CD4-positive, alpha-beta T cell treated with Interleukin-4 for 1 hour (primary cell): ENCODE data around the gene HIRIP3.
A peak's percentile ranks its signal among the peaks of the same experiment; 100 is the strongest.

Source experiments
- DNase-seq, 2 donors: peaks; one replicate each; pipeline ENCODE4 v3.0.0-alpha.2; 2020 to 2022

HIRIP3 gene

GRCh38 chr16:29995911-29996765, 721 bp upstream of the HIRIP3 start, which contains the start of gene INO80E:
Gene INO80E, plus strand, starts transcription at chr16:29996241. Its CDS starts 70 bp downstream, at chr16:29996311.
- DNase-seq, result peak; percentile 98

GRCh38 chr16:29994600-29995323, 655 bp downstream of the HIRIP3 start:
- DNase-seq, result no peak

GRCh38 chr16:29993903-29994599, 1.4 kb downstream of the HIRIP3 start:
- no peak for DNase-seq

- DNase-seq, result no peak
Observed at GRCh38 chr16:29993191-29993902, 2.1 kb downstream of the HIRIP3 start.

GRCh38 chr16:29992344-29992967, 3.0 kb downstream of the HIRIP3 start:
- DNase-seq, result no peak

GRCh38 chr16:29991571-29991904, 3.9 kb downstream of the HIRIP3 start:
- no peak for DNase-seq

GRCh38 chr16:29990883-29991570, 4.4 kb downstream of the HIRIP3 start:
- no peak for DNase-seq

GRCh38 chr16:29990034-29990433, 5.4 kb downstream of the HIRIP3 start:
- DNase-seq, result no peak

- DNase-seq, result no peak
Observed at GRCh38 chr16:29989111-29989858, 6.1 kb downstream of the HIRIP3 start.

GRCh38 chr16:29988346-29989075, 6.9 kb downstream of the HIRIP3 start:
- no peak for DNase-seq

GRCh38 chr16:29987371-29988085, 7.9 kb downstream of the HIRIP3 start:
- DNase-seq, result no peak

- no peak for DNase-seq
Observed at GRCh38 chr16:29986931-29987330, 8.5 kb downstream of the HIRIP3 start.

GRCh38 chr16:29986231-29986630, 9.2 kb downstream of the HIRIP3 start:
- no peak for DNase-seq

GRCh38 chr16:29985271-29985811, 10.1 kb downstream of the HIRIP3 start:
- no peak for DNase-seq

- DNase-seq, result no peak
Observed at GRCh38 chr16:29984764-29985147, 10.7 kb downstream of the HIRIP3 start.

- no peak for DNase-seq
Observed at GRCh38 chr16:29984137-29984763, 11.2 kb downstream of the HIRIP3 start.

- DNase-seq, result no peak
Observed at GRCh38 chr16:29983420-29984136, 11.8 kb downstream of the HIRIP3 start.
